HG02870 (cell line): Measurements from ENCODE around the gene EPB41L4B.
"Not testable (repeated sequence)": the region's sequence is repeated elsewhere in the genome, so short reads cannot be mapped to it uniquely, and the experiment has no call there.

Experiments
- ATAC-seq: cut with Tn5 transposase; IDR thresholded peaks from one replicate; pipeline ENCODE4 v1.9.1; 2021; ENCODE audit warnings: mild to moderate bottlenecking, moderate library complexity; ENCODE audit not compliant: unreplicated experiment

The EPB41L4B gene

DNA sequence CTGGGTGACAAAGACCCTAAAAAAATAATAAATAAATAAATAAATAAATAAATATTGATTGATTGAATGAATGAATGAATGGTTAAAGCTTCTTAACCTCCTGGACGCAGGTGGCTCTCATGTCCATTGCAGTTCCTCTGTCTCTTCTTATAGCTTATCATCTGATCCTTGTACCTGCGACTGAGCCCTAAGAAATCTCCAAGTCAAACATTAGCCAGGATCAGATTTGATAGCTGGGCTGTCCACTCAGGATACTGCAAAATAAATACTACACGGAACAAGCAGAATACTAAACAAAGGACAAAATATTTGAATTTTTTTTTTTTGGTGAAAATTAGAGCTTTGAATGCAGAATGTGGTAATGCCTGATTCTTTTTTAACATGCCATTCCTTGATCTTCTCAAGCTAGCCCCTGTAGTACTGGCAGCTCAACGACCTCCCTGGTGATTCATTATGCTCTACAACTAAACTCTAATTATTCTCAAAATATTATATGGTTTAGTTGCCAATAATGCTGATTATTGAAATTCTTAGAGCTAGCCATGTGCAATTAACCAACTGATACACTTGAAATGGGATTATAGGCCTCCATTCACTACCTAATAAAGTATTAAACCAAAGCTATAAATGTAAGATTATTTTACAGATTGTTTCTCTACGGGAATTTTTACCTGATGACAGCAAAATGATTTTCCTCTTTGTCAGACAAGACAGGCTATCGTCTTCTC is 191.2 kb downstream of the EPB41L4B start:
- no peak for ATAC-seq

DNA sequence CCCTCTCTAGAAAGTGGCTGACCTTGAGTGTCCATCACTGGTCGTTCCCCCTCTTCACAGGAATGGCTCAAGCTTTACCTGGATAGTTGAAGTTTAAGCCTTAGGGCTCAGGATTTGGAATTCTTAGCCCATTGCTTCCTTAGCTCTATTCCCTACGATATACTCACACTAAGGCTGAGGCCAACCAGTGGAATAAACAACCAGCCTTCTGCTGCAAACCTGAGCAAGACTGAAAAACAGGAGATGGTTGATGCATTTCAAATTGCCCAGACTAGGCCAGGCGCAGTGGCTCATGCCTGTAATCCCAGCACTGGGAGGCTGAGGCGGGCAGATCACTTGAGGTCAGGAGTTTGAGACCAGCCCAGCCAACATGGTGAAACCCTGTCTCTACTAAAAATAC is 194.2 kb downstream of the EPB41L4B start:
- ATAC-seq, result not testable (repeated sequence)

DNA sequence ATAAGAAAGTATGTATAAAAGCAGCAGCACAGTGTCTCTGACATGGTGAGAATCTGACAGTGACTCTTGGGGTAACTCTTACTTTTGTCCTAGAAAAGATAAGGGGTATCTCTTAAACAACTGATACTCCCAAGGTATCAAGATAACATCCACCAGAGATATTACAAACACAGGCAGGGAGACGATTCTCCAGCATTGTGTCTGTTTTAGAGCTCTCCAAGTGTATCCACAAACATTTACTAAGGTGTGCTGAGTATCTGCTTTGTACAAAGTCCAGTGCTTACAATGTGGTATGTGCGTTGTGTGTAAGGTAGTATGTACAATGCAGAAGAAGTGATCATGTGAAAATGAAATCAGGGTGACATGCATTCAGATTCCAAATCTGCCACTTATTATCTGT is 196.7 kb downstream of the EPB41L4B start:
- no peak for ATAC-seq

DNA sequence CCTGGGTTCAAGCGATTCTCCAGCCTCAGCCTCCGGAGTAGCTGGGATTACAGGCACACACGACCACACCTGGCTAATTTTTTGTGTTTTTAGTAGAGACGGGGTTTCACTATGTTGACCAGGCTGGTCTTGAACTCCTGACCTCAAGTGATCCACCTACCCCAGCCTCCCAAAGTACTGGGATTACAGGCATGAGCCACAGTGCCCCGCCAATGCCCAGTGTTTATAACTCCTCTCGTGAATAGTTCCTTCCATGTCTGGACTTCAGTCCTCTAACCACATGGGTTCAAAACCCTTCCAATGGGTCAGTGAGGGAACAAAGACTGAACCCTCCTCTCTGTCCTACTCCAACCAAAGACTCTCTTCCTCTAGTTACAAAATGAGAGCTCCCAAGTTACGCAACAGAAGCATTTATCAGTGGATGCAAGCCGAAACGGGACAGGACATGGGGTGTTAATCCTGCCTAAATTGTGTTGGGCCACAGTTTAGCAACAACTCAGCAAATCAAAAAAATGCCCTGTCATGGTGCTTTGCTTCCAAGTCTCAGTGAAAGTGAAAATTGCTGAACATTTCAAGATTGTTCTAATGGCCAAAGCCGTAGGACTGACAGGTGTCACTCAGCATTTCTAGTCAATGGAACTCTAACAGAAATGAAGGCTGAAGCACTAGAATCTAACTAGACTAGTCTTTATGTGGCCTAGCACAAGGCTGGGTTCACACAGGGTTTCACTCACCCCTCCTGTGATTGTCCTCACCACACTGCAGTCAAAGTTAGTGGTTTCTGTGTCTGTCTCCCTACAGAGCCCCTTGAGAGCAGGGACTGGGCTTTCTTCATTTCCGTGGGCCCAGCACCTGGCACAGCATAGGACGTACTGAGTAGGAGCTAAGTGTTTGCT is 197.9 kb downstream of the EPB41L4B start:
- no peak for ATAC-seq
